GM12873 (cell line): ENCODE data around the gene BRIX1.

ENCODE experiments used
- CTCF ChIP-seq: IDR thresholded peaks from 2 replicates; pipeline ENCODE4 v1.5.1; 2012; ENCODE audit warnings: low read depth, mild to moderate bottlenecking, moderate library complexity, low read length, control low read depth; ENCODE audit not compliant: insufficient read depth; ENCODE audit errors: missing control alignments

The BRIX1 gene

GRCh38 chr5:34915139-34915855 lies at the start of gene BRIX1, which contains the start of gene RAD1:
Gene BRIX1 (plus strand): TSS chr5:34915711. CDS start chr5:34915739, 28 bp downstream.
Gene RAD1 (minus strand): TSS chr5:34915504. CDS start chr5:34914892, 612 bp downstream.
- no peak for TF ChIP-seq CTCF

GRCh38 chr5:34866989-34867471 lies 48.5 kb upstream of the BRIX1 start:
- TF ChIP-seq CTCF = no peak

GRCh38 chr5:34867660-34868059 lies 47.9 kb upstream of the BRIX1 start:
- no peak for TF ChIP-seq CTCF

- TF ChIP-seq CTCF = no peak
These were observed 46.7 kb upstream of the BRIX1 start for GRCh38 chr5:34868791-34869190.

- TF ChIP-seq CTCF = no peak
These were observed 46.3 kb upstream of the BRIX1 start for GRCh38 chr5:34869256-34869655.

GRCh38 chr5:34870382-34870781 lies 45.1 kb upstream of the BRIX1 start:
- TF ChIP-seq CTCF = no peak

GRCh38 chr5:34876275-34876674 lies 39.2 kb upstream of the BRIX1 start:
- TF ChIP-seq CTCF = no peak
